Type B pancreatic cell (in vitro differentiated cells): ENCODE measurements around the gene ZNF835. TPM values are rescaled to one million over a fixed set of nuclear protein-coding genes. Genes with fewer than 3 reads are reported as not detected.

Experiments
- DNase-seq: peaks from one replicate; pipeline ENCODE4 v3.0.0; 2021; ENCODE audit warnings: mixed read lengths; ENCODE audit not compliant: unreplicated experiment; ENCODE audit errors: extremely low spot score
- H3K27ac Mint-ChIP-seq: 2 replicates; pipeline ENCODE4 v1.8.0; 2021; ENCODE audit warnings: mild to moderate bottlenecking, mixed read lengths
- H3K27me3 Mint-ChIP-seq: 2 replicates; pipeline ENCODE4 v1.8.0; 2021; ENCODE audit warnings: mixed read lengths
- H3K36me3 Mint-ChIP-seq: 2 replicates; pipeline ENCODE4 v1.8.0; 2021; ENCODE audit warnings: mixed read lengths
- H3K4me1 Mint-ChIP-seq: one replicate; pipeline ENCODE4 v1.8.0; 2021; ENCODE audit warnings: mixed read lengths; ENCODE audit not compliant: unreplicated experiment
- H3K4me3 Mint-ChIP-seq: 2 replicates; pipeline ENCODE4 v1.8.0; 2021; ENCODE audit warnings: mild to moderate bottlenecking, mixed read lengths
- H3K9me3 Mint-ChIP-seq: 2 replicates; pipeline ENCODE4 v1.8.0; 2021; ENCODE audit warnings: mixed read lengths
- total RNA-seq: library from RNA; stranded (reverse); gene quantifications from 2 replicates; pipeline ENCODE4 v1.2.1, GENCODE V29; 2021; ENCODE audit warnings: low replicate concordance
- TF ChIP-seq, protein P1 (sequence below): fragments of 200-600 bp; sonication (generic); conservative IDR thresholded peaks from 2 replicates; pipeline ENCODE4 v1.5.0; 2021; ENCODE audit warnings: antibody characterized with exemption, mild to moderate bottlenecking

Gene ZNF835
- total RNA-seq, 1 donor from 2014 or later: 0.12 TPM

GRCh38 chr19:56707821-56708220 is 36.3 kb upstream of the ZNF835 start:
- Mint-ChIP-seq H3K36me3 (no peaks in the 10 kb centered on the region), H3K4me1 (no peaks in the 10 kb centered on the region), H3K27me3 (no peaks in the 10 kb centered on the region), H3K4me3 (no peak overlapping the region), H3K27ac (no peak overlapping the region), H3K9me3 (peaks cover 24% of the 10 kb centered on the region)
- TF ChIP-seq, protein P1, sequence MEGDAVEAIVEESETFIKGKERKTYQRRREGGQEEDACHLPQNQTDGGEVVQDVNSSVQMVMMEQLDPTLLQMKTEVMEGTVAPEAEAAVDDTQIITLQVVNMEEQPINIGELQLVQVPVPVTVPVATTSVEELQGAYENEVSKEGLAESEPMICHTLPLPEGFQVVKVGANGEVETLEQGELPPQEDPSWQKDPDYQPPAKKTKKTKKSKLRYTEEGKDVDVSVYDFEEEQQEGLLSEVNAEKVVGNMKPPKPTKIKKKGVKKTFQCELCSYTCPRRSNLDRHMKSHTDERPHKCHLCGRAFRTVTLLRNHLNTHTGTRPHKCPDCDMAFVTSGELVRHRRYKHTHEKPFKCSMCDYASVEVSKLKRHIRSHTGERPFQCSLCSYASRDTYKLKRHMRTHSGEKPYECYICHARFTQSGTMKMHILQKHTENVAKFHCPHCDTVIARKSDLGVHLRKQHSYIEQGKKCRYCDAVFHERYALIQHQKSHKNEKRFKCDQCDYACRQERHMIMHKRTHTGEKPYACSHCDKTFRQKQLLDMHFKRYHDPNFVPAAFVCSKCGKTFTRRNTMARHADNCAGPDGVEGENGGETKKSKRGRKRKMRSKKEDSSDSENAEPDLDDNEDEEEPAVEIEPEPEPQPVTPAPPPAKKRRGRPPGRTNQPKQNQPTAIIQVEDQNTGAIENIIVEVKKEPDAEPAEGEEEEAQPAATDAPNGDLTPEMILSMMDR: no peak
- no peak for DNase-seq

DNA sequence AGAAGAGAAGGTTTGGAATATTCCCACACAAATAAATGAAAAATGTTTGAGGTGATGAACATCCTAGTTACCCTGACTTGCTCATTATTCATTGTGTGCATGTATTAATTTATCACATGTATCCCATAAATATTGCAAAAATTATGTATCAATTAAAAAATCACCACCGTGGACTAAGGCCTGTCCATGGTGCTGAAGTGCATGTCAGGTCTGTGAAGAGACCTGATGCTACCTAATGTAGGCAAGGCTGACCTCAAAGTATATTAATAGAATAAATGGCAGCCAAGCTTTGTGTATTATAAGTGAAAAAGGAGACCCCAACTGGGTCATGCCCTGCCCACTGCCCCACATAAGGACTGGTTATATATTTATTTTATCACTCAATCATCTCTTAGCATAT is 34.4 kb upstream of the ZNF835 start:
- no peak overlapping the region for H3K4me3 Mint-ChIP-seq
- TF ChIP-seq, protein P1: no peak
- no peak overlapping the region for H3K27ac Mint-ChIP-seq
- DNase-seq: no peak
- peaks cover 18% of the 10 kb centered on the region for H3K9me3 Mint-ChIP-seq
- no peaks in the 10 kb centered on the region for H3K27me3 Mint-ChIP-seq
- H3K4me1 Mint-ChIP-seq: no peaks in the 10 kb centered on the region
- no peaks in the 10 kb centered on the region for H3K36me3 Mint-ChIP-seq

- DNase-seq: no peak
- Mint-ChIP-seq H3K4me1 (no peaks in the 10 kb centered on the region), H3K36me3 (no peaks in the 10 kb centered on the region), H3K9me3 (peaks cover 19% of the 10 kb centered on the region), H3K27me3 (no peaks in the 10 kb centered on the region), H3K27ac (no peak overlapping the region), H3K4me3 (no peak overlapping the region)
- TF ChIP-seq, protein P1: no peak
Measured at GRCh38 chr19:56701895-56702294, 30.3 kb upstream of the ZNF835 start.

DNA sequence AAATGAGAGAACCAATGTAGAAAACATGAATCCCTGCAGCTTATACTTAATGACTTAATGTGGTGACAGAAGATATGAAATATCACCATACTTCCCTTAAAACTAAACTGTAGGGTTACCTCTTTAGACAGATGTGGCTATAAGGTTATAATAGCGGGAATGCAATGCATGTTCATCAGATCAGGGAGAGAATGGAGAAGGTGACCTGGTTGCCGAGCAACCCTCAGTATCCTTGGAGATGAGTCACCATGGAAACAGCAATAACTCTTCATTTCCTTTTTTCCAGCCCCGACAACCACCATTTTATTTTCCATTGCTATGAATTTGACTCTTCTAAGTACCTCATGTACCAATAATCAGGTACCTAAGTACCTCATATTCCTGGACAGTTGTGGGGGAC is 28.0 kb upstream of the ZNF835 start:
- TF ChIP-seq, protein P1: no peak
- no peaks in the 10 kb centered on the region for H3K27me3 Mint-ChIP-seq
- no peak for DNase-seq
- no peak overlapping the region for H3K27ac Mint-ChIP-seq
- no peaks in the 10 kb centered on the region for H3K36me3 Mint-ChIP-seq
- H3K4me1 Mint-ChIP-seq: no peaks in the 10 kb centered on the region
- H3K4me3 Mint-ChIP-seq: no peak overlapping the region
- H3K9me3 Mint-ChIP-seq: peaks cover 7% of the 10 kb centered on the region

- no peaks in the 10 kb centered on the region for H3K36me3 Mint-ChIP-seq
- DNase-seq: no peak
- H3K27ac Mint-ChIP-seq: no peak overlapping the region
- no peaks in the 10 kb centered on the region for H3K4me1 Mint-ChIP-seq
- H3K9me3 Mint-ChIP-seq: peaks cover 28% of the 10 kb centered on the region
- no peak overlapping the region for H3K4me3 Mint-ChIP-seq
- TF ChIP-seq, protein P1: no peak
- no peaks in the 10 kb centered on the region for H3K27me3 Mint-ChIP-seq
Measured at GRCh38 chr19:56692206-56692895, 20.8 kb upstream of the ZNF835 start.

- no peak for DNase-seq
- Mint-ChIP-seq H3K27me3 (no peaks in the 10 kb centered on the region), H3K4me3 (no peak overlapping the region), H3K36me3 (no peaks in the 10 kb centered on the region), H3K9me3 (peaks cover 30% of the 10 kb centered on the region), H3K4me1 (no peaks in the 10 kb centered on the region), H3K27ac (no peak overlapping the region)
- TF ChIP-seq, protein P1: no peak
Measured at GRCh38 chr19:56690670-56691069, 19.1 kb upstream of the ZNF835 start.
